ENCODE results near the gene IQSEC3.
"Not testable (repeated sequence)": the region's sequence is repeated elsewhere in the genome, so short reads cannot be mapped to it uniquely, and the experiment has no call there.

Gene IQSEC3

DNA sequence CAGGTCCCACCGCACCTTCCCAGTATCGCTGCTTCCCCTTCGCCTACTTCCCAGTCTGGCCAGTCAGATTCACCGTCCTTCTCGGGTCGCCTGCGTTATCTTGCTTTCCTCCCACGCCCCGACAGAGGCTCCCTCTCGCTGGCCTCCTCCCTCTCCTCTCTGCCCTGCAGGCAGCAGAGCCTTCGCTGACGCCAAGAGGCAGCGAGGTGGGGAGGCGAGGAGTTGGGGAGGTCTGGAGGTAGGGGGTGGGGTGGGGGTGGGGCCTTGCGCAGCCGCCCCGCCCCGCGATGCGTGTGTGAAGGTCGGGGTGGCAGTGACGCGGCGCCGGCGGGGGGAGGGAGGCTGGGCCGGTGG lies at the start of gene IQSEC3:
IQSEC3 (plus strand) TSS at position 340 of the 354 bp plus-strand sequence. CDS start 116 bp downstream, outside the sequence.
- DNase-seq, result not testable (repeated sequence)

DNA sequence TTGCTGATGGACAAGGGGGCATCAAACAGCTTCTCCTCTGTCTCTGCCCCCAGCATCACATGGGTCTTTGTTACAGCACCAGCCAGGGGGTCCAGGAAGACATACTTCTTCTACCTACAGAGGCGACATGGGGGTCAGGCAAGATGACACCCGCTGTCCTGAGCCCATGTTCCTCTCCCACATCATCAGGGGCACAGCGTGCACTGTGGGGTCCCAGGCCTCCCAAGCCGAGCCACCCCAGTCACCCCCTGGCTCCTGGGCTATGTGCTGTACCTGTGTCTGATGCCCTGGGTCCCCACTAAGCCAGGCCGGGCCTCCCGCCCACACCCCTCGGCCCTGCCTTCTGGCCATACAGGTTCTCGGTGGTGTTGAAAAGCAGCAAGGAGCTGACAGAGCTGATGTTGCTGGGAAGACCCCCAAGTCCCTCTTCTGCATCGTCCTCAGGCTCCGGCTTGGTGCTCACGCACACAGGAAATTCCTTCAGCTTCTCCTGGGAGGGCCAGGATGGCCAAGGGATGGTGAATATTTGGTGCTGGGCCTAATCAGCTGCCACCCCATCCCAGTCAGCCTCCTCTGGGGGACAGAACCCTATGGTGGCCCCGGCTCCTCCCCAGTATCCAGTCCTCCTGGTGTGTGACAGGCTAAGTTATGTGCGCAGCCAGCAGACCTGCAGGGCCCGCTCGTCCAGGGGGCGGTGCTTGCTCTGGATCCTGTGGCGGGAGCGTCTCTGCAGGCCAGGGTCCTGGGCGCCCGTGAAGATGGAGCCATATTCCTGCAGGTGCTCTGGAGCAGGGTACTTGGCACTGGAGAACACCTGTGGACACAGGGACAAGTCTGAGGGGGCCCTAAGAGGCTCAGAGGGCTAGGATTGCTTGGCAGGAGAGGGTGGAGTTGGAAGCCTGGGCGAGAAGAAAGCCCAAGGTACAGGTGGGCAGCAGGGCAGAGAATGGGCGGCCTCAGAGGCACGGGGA lies 48.9 kb upstream of the IQSEC3 start:
- DNase-seq, result not testable (repeated sequence)

DNA sequence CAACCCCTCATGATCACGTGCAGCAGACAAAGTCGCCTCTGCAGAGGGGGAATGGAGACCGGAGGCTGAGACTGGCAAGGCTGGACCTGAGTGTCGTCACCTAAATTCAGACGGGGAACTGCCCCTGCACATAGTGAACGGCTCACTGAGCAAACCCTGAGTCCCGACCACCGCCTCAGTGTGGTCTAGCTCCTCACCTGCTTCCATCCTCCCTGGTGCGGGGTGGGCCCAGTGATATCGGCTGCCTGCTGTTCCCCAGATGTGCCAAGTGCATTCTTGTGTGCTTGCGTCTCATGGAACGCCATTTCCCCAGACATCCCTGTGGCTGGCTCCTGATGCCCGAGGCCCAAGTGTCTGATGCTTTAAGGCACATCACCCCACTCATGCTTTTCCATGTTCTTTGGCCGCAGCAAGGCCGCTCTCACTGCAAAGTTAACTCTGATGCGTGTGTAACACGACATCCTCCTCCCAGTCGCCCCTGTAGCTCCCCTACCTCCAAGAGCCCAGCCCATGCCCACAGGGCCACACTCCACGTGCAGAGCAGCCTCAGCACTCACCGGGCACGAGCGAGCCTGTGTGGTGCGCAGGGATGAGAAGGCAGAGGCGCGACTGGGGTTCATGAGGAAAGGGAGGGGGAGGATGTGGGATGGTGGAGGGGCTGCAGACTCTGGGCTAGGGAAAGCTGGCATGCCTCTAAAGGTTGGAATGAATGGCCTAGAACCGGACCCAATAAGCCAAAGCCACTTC lies 47.6 kb upstream of the IQSEC3 start:
- DNase-seq, result not testable (repeated sequence)

DNA sequence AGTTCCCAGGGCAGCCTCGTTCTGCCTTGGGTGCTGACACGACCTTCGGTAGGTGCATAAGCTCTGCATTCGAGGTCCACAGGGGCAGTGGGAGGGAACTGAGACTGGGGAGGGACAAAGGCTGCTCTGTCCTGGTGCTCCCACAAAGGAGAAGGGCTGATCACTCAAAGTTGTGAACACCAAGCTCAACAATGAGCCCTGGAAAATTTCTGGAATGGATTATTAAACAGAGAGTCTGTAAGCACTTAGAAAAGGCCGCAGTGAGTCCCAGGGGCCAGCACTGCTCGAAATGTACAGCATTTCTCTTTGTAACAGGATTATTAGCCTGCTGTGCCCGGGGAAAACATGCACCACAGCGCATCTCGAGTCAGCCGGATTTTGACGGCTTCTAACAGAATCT lies 46.7 kb upstream of the IQSEC3 start:
- DNase-seq, result not testable (repeated sequence)

DNA sequence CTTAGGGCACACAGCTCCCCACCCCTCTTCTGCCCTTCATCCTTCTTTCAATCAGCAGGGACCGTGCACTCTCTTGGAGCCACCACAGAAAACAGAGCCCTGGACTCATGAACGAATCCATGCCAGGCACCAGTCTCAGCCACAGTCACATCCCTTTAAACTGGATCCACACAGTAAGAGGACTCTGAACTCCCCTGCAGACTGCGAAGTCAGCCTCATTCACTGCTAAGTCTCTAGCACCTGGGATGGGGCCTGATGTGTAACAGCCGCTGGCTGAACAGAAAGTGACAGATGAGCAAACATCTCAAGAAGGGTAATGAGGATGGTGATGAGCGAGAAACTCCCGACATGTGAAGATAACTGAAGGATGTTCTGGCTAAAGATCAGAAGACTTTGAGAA lies 45.8 kb upstream of the IQSEC3 start:
- no peak for DNase-seq

DNA sequence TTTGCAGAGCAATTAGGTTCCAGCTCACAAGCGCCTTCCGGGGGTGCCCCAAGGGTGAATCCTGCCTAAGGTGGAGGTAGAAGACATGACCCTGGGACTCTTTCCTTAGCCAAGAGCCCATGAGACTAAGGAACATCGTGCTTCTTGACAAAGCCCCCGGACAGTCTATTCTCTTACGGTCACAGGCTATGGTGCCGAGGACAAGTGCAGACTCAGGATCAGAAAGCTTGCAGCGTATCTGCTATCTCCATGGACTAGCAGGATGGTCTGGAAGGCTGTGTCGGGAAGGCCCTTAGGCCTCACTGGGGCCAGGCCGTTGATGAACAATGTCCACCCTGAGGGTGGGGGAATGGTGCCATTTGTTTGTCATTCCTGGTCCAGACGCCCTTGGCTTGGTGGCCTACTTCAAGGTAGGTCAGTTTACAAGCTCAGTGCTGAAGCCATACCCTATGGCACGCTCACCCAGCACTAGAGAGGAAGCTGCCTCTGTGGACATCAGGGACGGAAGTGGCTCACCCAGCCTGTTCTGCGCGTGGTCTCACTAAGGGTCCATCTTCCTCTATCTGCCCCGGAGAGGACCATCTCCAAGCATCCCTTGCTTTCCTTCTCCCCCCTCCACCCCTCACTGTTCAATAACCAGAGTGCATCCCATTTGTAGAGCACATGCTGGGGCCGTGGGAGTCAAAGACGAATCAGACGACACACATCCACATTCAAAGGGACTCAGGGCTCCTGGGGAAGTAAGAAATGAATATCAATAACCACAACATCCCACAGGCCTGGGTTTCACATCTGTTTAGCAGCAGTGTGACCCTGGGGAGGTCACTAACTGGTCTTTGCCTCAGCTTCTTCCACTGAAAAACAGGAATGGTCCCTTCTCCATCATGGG lies 45.0 kb upstream of the IQSEC3 start:
- no peak for DNase-seq

DNA sequence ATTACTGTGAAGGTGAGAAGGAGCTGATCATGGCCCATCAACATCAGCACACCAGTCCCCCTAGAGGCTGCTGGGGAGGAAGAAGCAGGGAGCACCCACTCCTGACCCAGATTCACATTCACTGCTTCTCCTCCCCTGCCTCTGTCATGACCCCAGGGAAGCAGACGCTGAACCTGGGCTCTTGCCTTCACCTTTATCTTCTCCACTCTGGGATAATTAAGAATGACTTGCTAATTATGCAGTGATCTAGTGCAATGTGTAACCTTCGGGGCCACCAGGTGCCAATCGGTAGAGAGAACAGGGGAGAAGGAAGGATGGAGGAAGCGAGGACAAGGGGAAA lies 44.4 kb upstream of the IQSEC3 start:
- no peak for DNase-seq

DNA sequence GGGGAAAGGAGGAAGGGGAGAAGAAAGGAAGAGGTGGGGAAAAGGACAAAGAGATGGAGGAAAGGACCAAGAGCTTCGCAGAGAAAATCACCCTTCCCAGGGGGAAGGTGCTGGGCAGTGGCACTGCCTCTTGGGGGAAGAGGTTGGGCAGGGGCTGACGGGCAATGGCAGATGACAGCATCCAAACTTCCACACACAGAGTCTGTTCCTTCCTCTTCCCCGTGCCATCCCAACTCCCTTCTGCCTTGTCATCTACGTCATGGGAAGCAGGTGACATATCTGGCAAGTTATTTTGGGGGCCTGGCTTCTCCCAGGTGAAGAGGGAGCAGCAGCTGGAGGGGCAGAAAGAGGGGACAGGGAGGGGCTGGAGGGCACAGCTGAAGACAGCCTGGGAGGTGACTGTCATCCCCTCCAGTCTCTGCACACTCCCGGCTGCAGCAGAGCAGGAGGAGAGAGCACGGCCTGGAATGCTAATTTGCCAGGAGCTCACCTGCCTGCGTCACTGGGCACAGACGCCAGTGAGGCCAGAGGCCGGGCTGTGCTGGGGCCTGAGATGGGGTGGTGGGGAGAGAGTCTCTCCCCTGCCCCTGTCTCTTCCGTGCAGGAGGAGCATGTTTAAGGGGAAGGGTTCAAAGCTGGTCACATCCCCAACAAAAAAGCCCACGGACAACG lies 43.9 kb upstream of the IQSEC3 start:
- DNase-seq, result no peak

DNA sequence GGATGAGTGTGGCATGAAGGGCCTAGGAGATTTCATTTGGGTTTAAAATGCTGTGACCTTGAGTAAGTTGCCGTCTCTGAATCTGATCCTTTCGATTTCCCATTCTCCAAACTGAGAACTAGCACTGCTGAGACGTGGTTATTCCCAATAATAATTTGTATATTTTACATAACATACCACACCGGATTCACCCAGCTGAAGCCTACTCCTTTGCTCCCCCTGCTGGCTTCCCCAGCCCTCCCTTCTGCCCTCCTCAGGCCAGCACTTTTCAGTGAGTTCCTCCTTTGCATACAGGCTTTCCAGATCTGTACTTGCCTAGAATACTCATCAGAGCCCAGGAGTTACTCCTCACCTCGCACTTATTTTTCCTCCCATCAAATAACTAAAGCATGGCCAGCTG lies 38.7 kb upstream of the IQSEC3 start:
- not testable (repeated sequence) for DNase-seq

DNA sequence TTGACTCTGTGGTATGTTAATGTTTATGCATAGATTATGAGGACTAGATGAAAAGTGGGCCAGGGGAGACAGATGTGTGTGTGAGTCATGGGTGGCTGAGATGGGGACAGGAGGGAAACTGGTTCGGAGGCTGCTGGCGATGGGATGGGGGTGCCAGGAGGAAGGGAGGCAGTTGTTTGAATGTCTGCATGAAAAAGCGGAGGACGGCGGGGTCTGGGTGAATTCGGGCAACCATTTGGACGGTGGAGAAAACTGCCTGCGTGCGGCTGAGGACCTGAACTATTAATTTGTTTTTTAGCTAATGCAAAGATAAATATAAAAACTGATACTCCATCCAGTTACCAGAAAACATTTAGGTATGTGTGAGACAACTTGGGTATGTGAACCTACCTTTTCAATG lies 27.8 kb upstream of the IQSEC3 start:
- not testable (repeated sequence) for DNase-seq

DNA sequence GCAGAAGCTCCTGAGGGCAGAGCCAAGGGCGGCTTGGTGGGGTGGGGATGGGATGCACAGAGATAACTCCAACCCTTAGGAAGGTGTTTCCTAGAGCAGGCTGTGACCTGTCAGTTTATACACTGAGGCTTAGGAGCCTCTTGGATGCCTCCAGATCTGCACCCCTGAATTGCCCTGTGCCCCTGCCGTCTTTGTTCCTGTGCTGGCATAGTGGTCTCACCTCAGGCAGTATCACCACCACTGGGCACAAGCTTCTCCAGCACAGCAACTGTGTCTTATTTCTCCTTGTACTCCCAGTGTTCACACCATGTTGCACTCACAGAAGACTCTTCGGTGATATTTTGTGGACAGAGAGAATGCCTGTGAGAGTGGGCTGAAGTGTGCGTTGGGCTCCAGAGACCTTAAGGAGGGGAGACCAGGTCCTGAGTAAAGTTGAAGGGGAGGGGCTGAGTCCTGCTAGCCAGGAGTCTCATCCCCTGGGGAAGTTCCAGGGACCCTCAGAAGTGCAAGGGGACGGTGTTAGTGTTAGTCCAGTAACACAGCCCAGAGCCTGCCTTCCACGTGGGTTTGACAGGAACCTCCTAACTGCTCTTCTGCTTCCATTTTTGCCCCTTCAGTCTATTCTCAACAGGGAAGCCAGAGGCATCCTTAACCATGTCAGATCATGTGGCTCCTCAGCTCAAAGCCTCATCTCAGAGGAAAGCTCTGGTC lies 26.9 kb upstream of the IQSEC3 start:
- DNase-seq, result not testable (repeated sequence)

DNA sequence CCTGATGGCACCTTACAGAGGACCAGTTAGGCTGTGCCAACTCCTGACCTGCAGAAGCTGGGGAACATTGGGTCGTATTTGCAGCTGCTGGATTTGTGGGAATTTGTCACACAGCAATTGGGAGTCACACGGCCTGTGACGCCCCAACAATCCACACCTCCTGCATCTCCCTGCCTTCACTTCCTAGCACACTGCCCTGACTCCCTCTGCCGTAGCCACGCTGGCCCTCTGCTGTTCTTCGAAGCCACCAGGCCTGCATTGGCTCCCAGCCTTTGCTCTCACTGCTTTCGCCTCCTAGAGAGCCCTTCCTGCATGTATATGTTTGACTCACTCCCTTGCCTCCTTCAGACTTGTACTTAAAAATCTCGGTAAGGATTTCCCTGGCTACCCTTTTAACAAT lies 22.2 kb upstream of the IQSEC3 start:
- DNase-seq, result not testable (repeated sequence)

DNA sequence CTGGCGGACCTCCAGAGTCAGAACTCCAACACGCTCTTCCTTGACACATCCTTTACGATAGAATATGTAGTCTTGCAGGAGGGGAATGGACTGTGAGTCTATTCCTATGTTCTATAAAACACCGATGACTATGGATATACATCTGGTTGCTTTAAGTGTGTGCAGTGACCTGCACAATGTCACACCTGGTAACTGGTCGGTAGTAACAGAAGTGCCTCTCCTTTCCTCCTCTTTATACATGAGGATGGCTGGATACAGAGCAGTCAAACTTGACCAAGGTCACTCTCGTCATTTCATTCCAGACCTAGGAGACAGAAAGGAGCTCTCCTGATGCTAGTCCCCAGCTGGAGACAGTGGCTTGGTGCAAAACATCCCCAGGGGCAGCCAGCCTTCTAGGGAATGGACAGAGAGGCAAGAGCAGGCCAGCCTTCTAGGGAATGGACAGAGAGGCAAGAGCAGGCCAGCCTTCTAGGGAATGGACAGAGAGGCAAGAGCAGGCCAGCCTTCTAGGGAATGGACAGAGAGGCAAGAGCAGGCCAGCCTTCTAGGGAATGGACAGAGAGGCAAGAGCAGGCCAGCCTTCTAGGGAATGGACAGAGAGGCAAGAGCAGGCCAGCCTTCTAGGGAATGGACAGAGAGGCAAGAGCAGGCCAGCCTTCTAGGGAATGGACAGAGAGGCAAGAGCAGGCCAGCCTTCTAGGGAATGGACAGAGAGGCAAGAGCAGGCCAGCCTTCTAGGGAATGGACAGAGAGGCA lies 21.2 kb upstream of the IQSEC3 start:
- not testable (repeated sequence) for DNase-seq

DNA sequence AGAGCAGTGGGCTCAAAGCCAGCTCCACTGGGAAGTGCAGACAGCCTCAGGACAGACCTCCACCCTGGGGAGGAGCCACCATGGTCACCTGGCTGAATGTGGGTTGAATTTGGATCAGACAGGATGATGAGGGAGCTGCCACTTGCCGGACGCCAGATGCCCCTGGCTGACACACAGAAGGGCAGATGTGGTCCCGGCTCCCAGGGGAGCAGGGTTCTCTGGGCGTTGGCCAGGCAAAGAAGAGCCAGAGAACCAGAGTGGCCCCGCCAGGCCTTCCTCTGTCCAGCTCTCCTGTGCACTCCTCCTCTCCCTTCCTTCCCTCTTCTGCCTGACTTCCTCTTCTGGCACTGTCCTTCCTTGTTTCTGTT lies 20.6 kb upstream of the IQSEC3 start:
- DNase-seq, result not testable (repeated sequence)

DNA sequence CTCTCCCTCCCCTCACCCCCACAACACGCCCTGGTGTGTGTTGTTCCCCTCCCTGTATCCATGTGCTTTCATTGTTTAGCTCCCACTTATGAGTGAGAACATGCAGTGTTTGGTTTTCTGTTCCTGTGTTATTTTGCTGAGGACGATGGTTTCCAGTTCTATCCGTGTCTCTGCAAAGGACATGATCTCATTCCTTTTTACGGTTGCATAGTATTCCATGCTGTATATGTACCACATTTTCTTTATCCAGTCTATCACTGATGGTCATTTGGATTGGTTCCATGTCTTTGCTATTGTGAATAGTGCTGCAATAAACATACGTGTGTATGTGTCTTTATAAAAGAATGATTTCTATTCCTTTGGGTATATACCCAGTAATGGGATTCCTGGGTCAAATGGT lies 20.0 kb upstream of the IQSEC3 start:
- DNase-seq, result not testable (repeated sequence)

DNA sequence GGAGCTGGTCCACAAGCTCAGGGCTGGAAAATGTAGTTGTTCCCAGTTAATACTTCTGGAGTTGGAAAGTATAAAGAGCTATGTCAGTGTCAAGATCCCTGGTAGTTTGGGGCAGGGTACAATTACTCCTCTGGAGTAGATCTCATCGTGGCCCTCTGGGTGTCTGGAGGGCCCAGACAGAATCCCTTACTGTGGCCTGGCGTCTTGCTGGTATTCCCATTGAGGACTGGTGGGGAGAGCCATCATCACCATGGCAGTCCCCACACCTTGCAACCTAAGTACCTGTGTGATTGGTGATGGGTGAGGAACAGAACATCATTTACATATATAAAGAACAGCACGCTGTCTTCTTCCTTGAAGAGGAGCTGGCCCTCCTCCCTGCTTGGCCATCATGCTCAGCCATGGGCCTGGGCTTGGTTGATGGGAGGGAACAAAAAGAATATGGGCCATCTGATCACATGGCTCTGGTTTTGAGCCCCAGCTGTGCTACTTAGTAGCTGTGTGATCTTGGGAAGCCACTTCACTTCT lies 18.8 kb upstream of the IQSEC3 start:
- not testable (repeated sequence) for DNase-seq

DNA sequence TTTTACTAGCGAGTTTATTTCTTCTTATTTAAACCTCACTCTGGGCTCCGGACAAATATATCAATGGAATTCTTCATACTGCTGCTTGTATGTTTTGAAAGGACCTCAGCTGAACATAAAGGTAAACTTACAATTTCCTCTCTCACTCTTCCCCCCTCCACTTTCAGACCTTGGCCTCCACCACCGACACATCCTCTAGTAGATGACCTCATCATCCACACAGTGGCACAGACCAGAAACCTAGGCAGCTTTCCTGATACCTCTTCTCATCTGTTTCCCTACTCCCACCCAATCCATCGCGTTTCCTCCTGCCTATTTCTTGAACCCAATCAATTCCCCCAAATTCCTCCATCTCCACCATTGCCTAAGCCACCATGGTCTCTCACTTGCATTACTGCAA lies 17.4 kb upstream of the IQSEC3 start:
- DNase-seq, result not testable (repeated sequence)

DNA sequence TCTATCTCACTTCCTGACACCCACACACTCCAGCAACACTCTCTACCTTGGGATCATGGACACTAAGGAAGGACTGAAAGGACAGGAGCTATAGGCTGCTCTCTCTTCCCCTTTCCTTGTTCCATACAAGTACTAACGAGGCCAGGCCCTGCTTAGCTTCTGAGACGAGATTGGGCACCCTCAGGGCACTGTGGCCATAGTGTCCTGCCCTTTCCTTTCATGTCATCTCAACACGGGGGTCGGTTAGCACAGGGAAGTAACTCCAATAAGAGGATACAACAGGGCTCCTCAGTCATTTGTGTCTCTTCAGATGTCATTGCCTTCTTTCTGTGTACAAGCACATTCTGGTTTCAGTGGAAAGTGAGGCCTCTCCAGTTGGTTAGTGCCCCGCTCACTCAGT lies 15.5 kb upstream of the IQSEC3 start:
- DNase-seq, result not testable (repeated sequence)

DNA sequence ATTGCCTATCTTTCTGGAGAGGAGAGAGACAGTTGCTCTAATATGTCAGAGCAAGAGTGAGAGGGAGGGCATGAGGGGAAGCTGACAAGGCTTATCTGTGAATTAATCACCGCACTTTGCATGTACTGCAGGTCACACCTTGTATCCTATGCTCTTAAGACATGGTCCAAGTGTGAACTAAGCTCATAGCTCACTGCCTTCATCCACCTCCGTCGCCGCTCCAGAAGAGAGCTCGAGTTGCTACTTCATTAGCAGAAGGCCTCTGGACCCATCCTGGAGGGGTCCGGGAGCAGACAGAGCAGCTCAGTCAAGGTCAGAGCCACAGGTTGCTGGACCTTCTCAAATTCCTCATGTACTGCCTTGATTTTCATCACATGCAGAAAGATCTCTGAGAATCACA lies 14.6 kb upstream of the IQSEC3 start:
- not testable (repeated sequence) for DNase-seq

DNA sequence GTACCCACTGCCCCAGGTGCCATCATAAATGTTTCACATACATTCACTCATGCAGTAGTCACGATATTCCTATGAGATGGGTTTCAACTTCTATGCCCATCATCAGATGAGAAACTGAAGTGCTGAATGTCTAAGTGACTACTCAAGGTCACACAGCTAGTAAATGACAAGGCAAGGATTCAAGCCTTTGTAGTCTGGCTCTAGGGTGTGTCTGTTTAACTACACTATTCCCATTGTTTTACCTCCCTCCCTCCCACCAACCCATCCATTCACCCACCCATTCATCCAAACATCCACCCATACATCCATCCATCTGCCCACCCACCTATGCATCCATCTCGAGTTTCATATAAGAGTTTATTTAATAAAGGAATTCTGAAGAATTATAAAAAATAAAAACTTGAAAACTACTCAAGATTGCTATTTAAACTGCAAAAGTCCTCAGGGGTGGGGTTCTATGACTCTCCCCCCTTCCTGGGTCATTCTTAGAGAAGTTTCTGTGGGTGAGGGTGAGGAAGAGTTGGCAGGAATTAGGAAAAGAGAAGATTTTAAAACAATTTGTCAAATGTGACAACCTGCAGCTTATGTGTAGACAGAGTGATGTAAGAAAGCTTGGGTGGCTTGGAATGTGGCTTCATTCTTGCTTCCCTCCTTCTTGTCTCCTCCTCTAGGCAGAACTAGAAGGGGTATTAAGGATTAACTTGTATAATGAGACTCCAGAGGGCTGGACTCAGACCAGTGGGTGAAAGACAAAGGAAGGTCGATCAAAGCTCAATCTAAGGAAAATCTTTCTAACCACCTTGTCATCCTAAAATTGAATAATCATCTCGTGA lies 13.4 kb upstream of the IQSEC3 start:
- not testable (repeated sequence) for DNase-seq

Measured in NCI-H187 treated with DMSO at 0.1 percent for 48 hours (cell line).